ENCODE data around the gene COX17. TPM values are rescaled to one million over a fixed set of nuclear protein-coding genes. Genes with fewer than 3 reads are reported as not detected.
"Not testable (repeated sequence)": the region's sequence is repeated elsewhere in the genome, so short reads cannot be mapped to it uniquely, and the experiment has no call there.

The COX17 gene
- polyA plus RNA-seq, 1 of the 3 experiments (the other 2 are of a cell fraction) = 21.5 TPM

DNA sequence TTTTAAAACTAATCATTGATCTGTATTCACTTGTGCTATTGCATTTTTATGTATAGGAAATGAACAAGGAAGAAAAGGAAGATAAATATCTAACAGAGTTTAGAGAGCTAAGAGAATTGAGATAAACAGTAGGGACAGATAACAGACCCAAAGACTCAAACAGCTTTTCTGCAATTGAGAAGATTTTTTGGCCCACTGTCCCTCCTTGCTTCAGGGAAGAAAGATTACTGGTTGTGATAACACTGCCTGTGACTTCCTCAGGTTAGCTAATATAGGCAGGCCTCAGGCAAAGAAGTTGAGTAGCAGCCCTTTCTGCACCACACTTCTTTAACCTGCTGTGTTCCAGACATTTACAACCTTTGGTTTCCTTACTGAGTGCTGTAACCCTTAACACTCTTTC, 2.7 kb upstream of the COX17 start:
- Histone ChIP-seq H3K27me3 (ENCODE audit: insufficient read depth) (no peaks in the 10 kb centered on the region), H3K9me3 (no peaks in the 10 kb centered on the region), H3K36me3 (replicated peaks in 1 of 2; ENCODE audit: control insufficient read depth in 1 of 2, insufficient read depth in 2 of 2, low read length in 1 of 2) (peaks cover 0 to 1% of the 10 kb centered on the region in 2 experiments), H3K4me1 (ENCODE audit: control insufficient read depth in 1 of 2, insufficient read depth in 2 of 2, low read depth in 1 of 2, low read length in 1 of 2) (peaks cover 0 to 23% of the 10 kb centered on the region in 2 experiments; a peak in 2 of 4 replicates), H3K4me3 (ENCODE audit: low read depth in 2 of 2, low read length in 1 of 2) (no peak overlapping the region), H2AFZ (ENCODE audit: low read depth) (peak overlapping the region; percentile 66; the same call in 1 of the 2 replicates), H3K79me2 (ENCODE audit: insufficient read depth) (peaks cover 8% of the 10 kb centered on the region; the same call in 1 of the 2 replicates), H3K9ac (no peak overlapping the region), H3K4me2 (no peak overlapping the region), H3K27ac (ENCODE audit: low read depth in 2 of 2, low read length in 1 of 2) (peak overlapping the region in 1 of 2 experiments; percentile 81; a peak in 2 of 4 replicates), H4K20me1 (ENCODE audit: insufficient read depth) (no peaks in the 10 kb centered on the region), H3K9me2 (no peaks in the 10 kb centered on the region), H3F3A (replicated peaks; ENCODE audit: insufficient read depth) (no peaks in the 10 kb centered on the region)
- CTCF ChIA-PET = interaction anchor here (0.5 to 3.7 kb wide), 16 partner anchors 8 to 797 kb away, joined by 3 to 40 read pairs (median 6); partner anchors contain the start of genes B4GALT4, IGSF11 and TMEM39A
- POLR2A ChIA-PET = interaction anchor here (0.9 to 1.1 kb wide), 3 partner anchors 182 to 357 kb away, joined by 3 to 4 read pairs (median 3); partner anchors contain the start of gene TMEM39A
- DNase-seq = no peak
- TF ChIP-seq MEF2A (IDR thresholded peaks at IDR 0.05; ENCODE audit: borderline replicate concordance, low read depth) (no peak), FOXJ3 (CRISPR knock-in tag; IDR thresholded peaks at IDR 0.05) (0 out of 2 replicates have a peak, but pooled peaks have one; percentile 16), EP300 (IDR thresholded peaks at IDR 0.05; ENCODE audit: borderline replicate concordance in 1 of 2, low read depth in 1 of 2, low read length in 1 of 2) (peak in 1 of 2 experiments; percentile 64; a peak in 1 of 4 replicates), RCOR1 (IDR thresholded peaks at IDR 0.05; ENCODE audit: low read length) (peak; percentile 54; the same call in 1 of the 2 replicates), TCF12 (IDR thresholded peaks at IDR 0.05) (no peak), GATA2 (CRISPR knock-in tag; IDR thresholded peaks at IDR 0.05) (peak; percentile 65)
- TF ChIP-seq, protein P1, sequence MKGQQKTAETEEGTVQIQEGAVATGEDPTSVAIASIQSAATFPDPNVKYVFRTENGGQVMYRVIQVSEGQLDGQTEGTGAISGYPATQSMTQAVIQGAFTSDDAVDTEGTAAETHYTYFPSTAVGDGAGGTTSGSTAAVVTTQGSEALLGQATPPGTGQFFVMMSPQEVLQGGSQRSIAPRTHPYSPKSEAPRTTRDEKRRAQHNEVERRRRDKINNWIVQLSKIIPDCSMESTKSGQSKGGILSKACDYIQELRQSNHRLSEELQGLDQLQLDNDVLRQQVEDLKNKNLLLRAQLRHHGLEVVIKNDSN (IDR thresholded peaks at IDR 0.05; ENCODE audit: borderline replicate concordance, low read depth) = no peak
- TF ChIP-seq, protein P2, sequence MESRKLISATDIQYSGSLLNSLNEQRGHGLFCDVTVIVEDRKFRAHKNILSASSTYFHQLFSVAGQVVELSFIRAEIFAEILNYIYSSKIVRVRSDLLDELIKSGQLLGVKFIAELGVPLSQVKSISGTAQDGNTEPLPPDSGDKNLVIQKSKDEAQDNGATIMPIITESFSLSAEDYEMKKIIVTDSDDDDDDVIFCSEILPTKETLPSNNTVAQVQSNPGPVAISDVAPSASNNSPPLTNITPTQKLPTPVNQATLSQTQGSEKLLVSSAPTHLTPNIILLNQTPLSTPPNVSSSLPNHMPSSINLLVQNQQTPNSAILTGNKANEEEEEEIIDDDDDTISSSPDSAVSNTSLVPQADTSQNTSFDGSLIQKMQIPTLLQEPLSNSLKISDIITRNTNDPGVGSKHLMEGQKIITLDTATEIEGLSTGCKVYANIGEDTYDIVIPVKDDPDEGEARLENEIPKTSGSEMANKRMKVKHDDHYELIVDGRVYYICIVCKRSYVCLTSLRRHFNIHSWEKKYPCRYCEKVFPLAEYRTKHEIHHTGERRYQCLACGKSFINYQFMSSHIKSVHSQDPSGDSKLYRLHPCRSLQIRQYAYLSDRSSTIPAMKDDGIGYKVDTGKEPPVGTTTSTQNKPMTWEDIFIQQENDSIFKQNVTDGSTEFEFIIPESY (IDR thresholded peaks at IDR 0.05; ENCODE audit: borderline replicate concordance, low read depth) = no peak
- TF ChIP-seq, protein P3, sequence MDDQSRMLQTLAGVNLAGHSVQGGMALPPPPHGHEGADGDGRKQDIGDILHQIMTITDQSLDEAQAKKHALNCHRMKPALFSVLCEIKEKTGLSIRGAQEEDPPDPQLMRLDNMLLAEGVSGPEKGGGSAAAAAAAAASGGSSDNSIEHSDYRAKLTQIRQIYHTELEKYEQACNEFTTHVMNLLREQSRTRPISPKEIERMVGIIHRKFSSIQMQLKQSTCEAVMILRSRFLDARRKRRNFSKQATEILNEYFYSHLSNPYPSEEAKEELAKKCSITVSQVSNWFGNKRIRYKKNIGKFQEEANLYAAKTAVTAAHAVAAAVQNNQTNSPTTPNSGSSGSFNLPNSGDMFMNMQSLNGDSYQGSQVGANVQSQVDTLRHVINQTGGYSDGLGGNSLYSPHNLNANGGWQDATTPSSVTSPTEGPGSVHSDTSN (IDR thresholded peaks at IDR 0.05) = no peak
- TF ChIP-seq, protein P4, sequence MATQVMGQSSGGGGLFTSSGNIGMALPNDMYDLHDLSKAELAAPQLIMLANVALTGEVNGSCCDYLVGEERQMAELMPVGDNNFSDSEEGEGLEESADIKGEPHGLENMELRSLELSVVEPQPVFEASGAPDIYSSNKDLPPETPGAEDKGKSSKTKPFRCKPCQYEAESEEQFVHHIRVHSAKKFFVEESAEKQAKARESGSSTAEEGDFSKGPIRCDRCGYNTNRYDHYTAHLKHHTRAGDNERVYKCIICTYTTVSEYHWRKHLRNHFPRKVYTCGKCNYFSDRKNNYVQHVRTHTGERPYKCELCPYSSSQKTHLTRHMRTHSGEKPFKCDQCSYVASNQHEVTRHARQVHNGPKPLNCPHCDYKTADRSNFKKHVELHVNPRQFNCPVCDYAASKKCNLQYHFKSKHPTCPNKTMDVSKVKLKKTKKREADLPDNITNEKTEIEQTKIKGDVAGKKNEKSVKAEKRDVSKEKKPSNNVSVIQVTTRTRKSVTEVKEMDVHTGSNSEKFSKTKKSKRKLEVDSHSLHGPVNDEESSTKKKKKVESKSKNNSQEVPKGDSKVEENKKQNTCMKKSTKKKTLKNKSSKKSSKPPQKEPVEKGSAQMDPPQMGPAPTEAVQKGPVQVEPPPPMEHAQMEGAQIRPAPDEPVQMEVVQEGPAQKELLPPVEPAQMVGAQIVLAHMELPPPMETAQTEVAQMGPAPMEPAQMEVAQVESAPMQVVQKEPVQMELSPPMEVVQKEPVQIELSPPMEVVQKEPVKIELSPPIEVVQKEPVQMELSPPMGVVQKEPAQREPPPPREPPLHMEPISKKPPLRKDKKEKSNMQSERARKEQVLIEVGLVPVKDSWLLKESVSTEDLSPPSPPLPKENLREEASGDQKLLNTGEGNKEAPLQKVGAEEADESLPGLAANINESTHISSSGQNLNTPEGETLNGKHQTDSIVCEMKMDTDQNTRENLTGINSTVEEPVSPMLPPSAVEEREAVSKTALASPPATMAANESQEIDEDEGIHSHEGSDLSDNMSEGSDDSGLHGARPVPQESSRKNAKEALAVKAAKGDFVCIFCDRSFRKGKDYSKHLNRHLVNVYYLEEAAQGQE (IDR thresholded peaks at IDR 0.05; ENCODE audit: low read depth, low read length) = no peak

DNA sequence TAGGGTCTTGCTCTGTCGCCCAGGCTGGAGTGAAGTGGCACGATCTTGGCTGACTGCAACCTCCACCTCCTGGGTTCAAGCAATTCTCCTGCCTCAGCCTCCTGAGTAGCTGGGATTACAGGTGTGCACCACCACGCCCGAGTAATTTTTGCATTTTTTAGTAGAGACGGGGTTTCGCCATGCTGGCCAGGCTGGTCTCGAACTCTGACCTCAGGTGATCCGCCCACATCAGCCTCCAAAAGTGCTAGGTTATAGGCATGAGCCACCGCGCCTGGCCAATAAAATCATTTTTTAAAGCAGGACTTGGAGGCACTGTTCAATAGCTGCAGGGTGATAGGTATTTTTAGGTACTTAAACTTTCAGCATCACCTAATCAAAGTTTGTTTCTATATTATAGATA, 1.0 kb upstream of the COX17 start:
- WGBS (ENCODE audit: low lambda C conversion rate) = 98% methylated on average over 10 of the region's 10 CpGs
- not testable (repeated sequence) for H3K4me3 ChIP-seq (ENCODE audit: low read depth in 2 of 2, low read length in 1 of 2); H3K27me3 ChIP-seq (ENCODE audit: insufficient read depth); H3F3A ChIP-seq (replicated peaks; ENCODE audit: insufficient read depth); H3K79me2 ChIP-seq (ENCODE audit: insufficient read depth); H3K36me3 ChIP-seq (replicated peaks in 1 of 2; ENCODE audit: control insufficient read depth in 1 of 2, insufficient read depth in 2 of 2, low read length in 1 of 2); H3K9me2 ChIP-seq; H3K4me2 ChIP-seq; H3K27ac ChIP-seq (ENCODE audit: low read depth in 2 of 2, low read length in 1 of 2); H3K9me3 ChIP-seq; DNase-seq; H3K9ac ChIP-seq; H4K20me1 ChIP-seq (ENCODE audit: insufficient read depth); H2AFZ ChIP-seq (ENCODE audit: low read depth)
- H3K4me1 ChIP-seq (ENCODE audit: control insufficient read depth in 1 of 2, insufficient read depth in 2 of 2, low read depth in 1 of 2, low read length in 1 of 2) = peaks cover 0 to 27% of the 10 kb centered on the region in 2 experiments; a peak in 2 of 4 replicates
- ChIA-PET POLR2A (interaction anchor here (1.7 kb wide), 1 partner anchor 178 kb away, joined by 4 read pairs; no protein-coding TSS in a partner anchor), CTCF (interaction anchor here (0.7 to 1.6 kb wide), 3 partner anchors 14 to 533 kb away, joined by 3 read pairs; partner anchors contain the start of gene TEX55)
